Activated CD8-positive, alpha-beta memory T cell treated with anti-CD3 and anti-CD28 coated beads, Interleukin-2, amount 50 U/mL, for 4 hours (primary cell): ENCODE measurements around the gene MTFR1L.

ENCODE experiments used
- DNase-seq: peaks from one replicate; pipeline ENCODE4 v3.0.0-alpha.2; 2020

Gene MTFR1L

GRCh38 chr1:25808481-25809244 is 11.1 kb upstream of the MTFR1L start:
- DNase-seq = no peak

- no peak for DNase-seq
These were observed 10.3 kb upstream of the MTFR1L start for GRCh38 chr1:25809283-25809926.

GRCh38 chr1:25809929-25810328 is 9.8 kb upstream of the MTFR1L start:
- no peak for DNase-seq

- peak; percentile 85 for DNase-seq
These were observed 9.1 kb upstream of the MTFR1L start for GRCh38 chr1:25810341-25811299.

- DNase-seq = no peak
These were observed 8.2 kb upstream of the MTFR1L start for GRCh38 chr1:25811384-25812082.

- no peak for DNase-seq
These were observed 6.6 kb upstream of the MTFR1L start for GRCh38 chr1:25813071-25813733.

GRCh38 chr1:25813734-25814471 is 5.9 kb upstream of the MTFR1L start:
- no peak for DNase-seq

GRCh38 chr1:25814549-25815087 is 5.1 kb upstream of the MTFR1L start:
- no peak for DNase-seq

- no peak for DNase-seq
These were observed 4.3 kb upstream of the MTFR1L start for GRCh38 chr1:25815208-25816111.

- DNase-seq = no peak
These were observed 3.5 kb upstream of the MTFR1L start for GRCh38 chr1:25816112-25816718.

GRCh38 chr1:25817840-25818501 is 1.8 kb upstream of the MTFR1L start:
- DNase-seq = no peak

GRCh38 chr1:25818569-25818968 is 1.2 kb upstream of the MTFR1L start:
- no peak for DNase-seq

- DNase-seq = peak; percentile 65
These were observed 725 bp downstream of the MTFR1L start for GRCh38 chr1:25820247-25821111.

GRCh38 chr1:25821112-25821476 is 1.3 kb downstream of the MTFR1L start:
- DNase-seq = no peak

- DNase-seq = no peak
These were observed 1.9 kb downstream of the MTFR1L start for GRCh38 chr1:25821630-25822091.

GRCh38 chr1:25825605-25826004 is 5.9 kb downstream of the MTFR1L start:
- no peak for DNase-seq

GRCh38 chr1:25826571-25826970 is 6.8 kb downstream of the MTFR1L start:
- no peak for DNase-seq

GRCh38 chr1:25828491-25828890 is 8.7 kb downstream of the MTFR1L start:
- DNase-seq = no peak
